ENCODE data around the gene NME3. TPM values are rescaled to one million over a fixed set of nuclear protein-coding genes. Genes with fewer than 3 reads are reported as not detected.
A peak's percentile ranks its signal among the peaks of the same experiment; 100 is the strongest.

NME3 gene
- polyA plus RNA-seq, 6 donors from 2014 or later = 32.0 to 61.1 (median 49.1) TPM

DNA sequence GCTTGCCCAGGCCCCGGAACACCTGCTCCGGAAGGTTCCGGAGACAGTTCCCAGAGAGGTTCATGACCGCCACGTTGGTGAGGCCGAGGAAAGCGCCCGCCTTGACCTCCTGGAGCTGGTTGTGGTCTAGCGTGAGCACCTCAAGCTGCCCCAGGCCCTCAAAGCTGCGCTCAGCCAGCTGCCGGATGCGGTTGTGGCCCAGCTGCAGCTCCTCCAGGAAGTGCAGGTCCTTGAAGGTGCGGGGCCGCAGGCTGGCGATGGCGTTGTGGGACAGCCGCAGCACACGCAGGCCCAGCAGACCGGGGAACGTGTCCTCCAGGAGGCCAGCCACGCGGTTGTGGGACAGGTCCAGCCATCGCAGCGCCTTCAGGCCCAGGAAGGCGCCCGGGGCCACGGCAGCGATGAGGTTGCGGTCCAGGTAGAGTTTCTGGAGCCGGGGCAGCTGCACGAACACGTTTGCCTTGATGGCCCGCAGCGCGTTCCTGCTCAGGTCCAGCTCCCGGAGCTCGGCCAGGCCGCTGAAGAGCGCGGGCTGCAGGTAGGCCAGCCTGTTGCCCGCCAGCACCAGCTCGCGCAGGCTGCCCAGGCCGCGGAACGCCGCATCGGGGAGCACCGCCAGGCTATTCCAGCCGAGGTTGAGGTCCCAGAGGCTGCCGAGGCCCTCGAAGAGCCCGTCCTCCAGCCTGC is 20.1 kb upstream of the NME3 start:
- Mint-ChIP-seq H3K27me3 (no peaks in the 10 kb centered on the region), H3K27ac (no peak overlapping the region), H3K9me3 (no peaks in the 10 kb centered on the region), H3K4me1 (peaks cover 3 to 6% (median 5%) of the 10 kb centered on the region in 3 donors), H3K4me3 (no peak overlapping the region), H3K36me3 (peaks cover 0 to 7% of the 10 kb centered on the region in 2 donors)
- ATAC-seq (ENCODE audit: low read depth in 2 of 2) (no peak), DNase-seq (no peak)

DNA sequence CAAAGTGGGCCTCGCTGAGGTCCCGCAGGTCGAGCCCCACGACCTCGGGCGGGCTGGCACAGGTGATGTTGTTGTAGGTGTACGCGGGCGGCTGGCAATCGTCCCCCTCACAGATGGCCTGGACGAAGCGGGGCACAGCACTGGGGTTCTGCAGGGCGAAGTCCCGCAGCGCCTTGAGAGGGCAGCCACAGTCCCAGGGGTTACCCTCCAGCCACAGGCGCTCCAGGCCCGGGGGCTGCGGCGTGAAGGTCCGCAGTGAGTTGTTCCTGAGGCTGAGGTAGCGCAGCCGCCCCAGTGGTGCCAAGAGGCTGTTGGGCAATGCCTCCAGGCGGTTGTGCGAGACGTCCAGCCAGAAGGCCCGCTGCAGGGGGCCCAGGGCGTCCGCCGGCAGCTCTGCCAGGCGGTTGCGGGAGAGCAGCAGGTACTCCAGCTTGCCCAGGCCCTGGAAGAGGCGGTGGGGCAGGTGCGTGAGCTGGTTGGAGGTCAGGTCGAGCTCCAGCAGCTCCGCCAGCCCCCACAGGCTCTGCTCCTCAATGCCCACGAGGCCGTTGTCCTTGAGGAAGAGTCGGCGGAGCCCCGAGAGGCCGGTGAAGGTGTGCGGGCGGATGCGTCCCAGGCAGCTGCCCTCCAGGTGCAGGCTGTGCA is 19.4 kb upstream of the NME3 start:
- H3K4me3 Mint-ChIP-seq = no peak overlapping the region
- H3K4me1 Mint-ChIP-seq = peaks cover 3 to 6% (median 5%) of the 10 kb centered on the region in 3 donors
- H3K27me3 Mint-ChIP-seq = no peaks in the 10 kb centered on the region
- no peak for ATAC-seq (ENCODE audit: low read depth in 2 of 2)
- no peaks in the 10 kb centered on the region for H3K9me3 Mint-ChIP-seq
- H3K27ac Mint-ChIP-seq = no peak overlapping the region
- peaks cover 0 to 7% of the 10 kb centered on the region in 2 donors for H3K36me3 Mint-ChIP-seq
- DNase-seq = no peak

DNA sequence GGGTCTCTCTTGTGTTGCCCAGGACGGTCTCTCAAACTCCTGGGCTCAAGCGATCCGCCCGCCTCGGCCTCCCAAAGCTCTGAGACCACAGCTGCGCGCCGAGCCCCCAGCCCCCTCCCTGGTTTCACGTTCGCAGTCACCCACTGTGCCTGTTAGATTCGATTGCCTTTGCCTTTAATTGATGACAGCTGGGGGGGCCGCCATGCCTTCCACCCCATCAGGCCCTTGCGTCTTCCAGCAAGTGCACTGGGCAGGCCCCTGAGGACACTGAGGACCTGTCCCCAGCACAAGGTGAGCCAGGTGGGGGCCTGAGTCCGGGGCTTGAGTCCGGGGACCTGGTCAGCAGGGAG is 18.9 kb upstream of the NME3 start:
- Mint-ChIP-seq H3K27ac (no peak overlapping the region), H3K4me1 (peaks cover 5 to 11% (median 6%) of the 10 kb centered on the region in 3 donors), H3K9me3 (no peaks in the 10 kb centered on the region), H3K36me3 (peaks cover 0 to 7% of the 10 kb centered on the region in 2 donors), H3K4me3 (no peak overlapping the region), H3K27me3 (no peaks in the 10 kb centered on the region)
- no peak for ATAC-seq (ENCODE audit: low read depth in 2 of 2)
- no peak for DNase-seq

DNA sequence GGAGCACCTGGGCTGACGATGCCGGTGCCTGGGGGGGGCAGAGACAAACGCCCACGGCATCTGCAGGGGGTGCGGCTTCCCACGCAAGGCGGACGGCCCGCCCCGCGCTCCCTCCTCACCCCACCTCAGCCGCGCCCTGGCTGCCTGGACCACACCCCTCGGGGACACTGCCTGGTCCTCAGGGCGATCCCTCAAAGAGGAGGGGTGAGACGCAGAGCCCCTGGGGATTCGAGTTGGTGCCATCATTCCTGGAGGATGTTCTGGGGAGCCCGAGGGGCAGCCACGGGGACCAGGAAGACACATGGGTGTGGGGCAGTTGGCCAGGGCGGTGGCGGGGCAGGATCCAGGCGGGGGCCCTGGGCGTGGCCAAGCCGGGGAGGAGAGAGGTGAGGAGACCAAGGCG is 18.3 kb upstream of the NME3 start:
- H3K36me3 Mint-ChIP-seq = peaks cover 0 to 7% of the 10 kb centered on the region in 2 donors
- no peak overlapping the region for H3K27ac Mint-ChIP-seq
- no peaks in the 10 kb centered on the region for H3K9me3 Mint-ChIP-seq
- peaks cover 9 to 15% (median 11%) of the 10 kb centered on the region in 3 donors for H3K4me1 Mint-ChIP-seq
- DNase-seq = no peak
- ATAC-seq (ENCODE audit: low read depth in 2 of 2) = no peak
- H3K4me3 Mint-ChIP-seq = no peak overlapping the region
- H3K27me3 Mint-ChIP-seq = no peaks in the 10 kb centered on the region

DNA sequence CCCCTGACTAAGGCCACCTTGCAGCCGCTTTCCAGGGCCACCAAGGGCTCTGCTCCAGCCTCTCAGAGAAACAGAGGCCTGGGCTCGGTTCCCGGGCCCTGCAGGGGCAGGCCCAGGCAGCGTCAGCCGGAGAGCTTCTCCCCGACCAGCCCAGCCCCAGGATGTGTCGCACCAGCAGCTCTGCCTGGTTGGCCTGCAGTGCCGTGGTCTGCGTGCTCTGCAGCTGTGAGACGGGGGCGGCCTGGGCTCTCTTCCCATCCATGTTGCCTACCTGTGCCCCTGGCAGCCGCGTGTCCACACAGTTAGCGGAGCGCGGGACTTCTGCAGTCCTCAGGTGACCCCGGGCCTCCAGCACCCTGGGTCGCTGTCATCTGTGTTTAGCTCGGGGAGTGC is 17.4 kb upstream of the NME3 start:
- no peaks in the 10 kb centered on the region for H3K27me3 Mint-ChIP-seq
- peaks cover 0 to 7% of the 10 kb centered on the region in 2 donors for H3K36me3 Mint-ChIP-seq
- H3K9me3 Mint-ChIP-seq = no peaks in the 10 kb centered on the region
- no peak overlapping the region for H3K4me3 Mint-ChIP-seq
- DNase-seq = no peak
- ATAC-seq (ENCODE audit: low read depth in 2 of 2) = no peak
- no peak overlapping the region for H3K27ac Mint-ChIP-seq
- H3K4me1 Mint-ChIP-seq = peaks cover 9 to 16% (median 15%) of the 10 kb centered on the region in 3 donors

DNA sequence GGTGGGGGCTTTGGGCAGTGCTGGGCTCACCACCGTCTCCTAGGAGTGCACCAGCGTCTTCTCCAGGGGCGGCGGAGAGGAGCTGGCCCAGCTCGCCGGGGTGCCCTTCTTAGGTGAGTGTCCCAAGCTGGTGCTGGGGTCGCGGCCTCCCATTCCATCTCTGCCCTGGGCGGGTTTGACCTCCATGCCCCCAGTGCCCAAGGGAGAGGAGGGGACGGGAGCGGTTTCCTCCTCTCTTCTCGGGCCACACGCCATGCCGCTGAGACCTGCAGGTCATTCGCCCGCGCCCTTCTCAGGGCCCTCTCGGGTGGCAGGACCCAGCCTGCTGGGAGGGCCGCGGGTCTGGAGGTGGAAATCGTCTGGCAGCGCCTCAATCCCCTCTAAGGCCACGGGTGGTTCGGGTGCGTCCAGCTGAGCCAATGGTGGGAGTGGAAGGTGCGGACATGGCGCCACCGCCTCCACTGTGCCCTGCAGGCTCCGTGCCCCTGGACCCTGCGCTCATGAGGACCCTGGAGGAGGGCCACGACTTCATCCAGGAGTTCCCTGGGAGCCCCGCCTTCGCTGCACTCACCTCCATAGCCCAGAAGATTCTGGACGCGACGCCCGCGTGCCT is 16.9 kb upstream of the NME3 start:
- H3K4me1 Mint-ChIP-seq = peaks cover 12 to 21% (median 15%) of the 10 kb centered on the region in 3 donors
- DNase-seq = no peak
- H3K27ac Mint-ChIP-seq = no peak overlapping the region
- no peaks in the 10 kb centered on the region for H3K9me3 Mint-ChIP-seq
- H3K27me3 Mint-ChIP-seq = no peaks in the 10 kb centered on the region
- no peak overlapping the region for H3K4me3 Mint-ChIP-seq
- no peak for ATAC-seq (ENCODE audit: low read depth in 2 of 2)
- H3K36me3 Mint-ChIP-seq = peaks cover 0 to 7% of the 10 kb centered on the region in 2 donors

DNA sequence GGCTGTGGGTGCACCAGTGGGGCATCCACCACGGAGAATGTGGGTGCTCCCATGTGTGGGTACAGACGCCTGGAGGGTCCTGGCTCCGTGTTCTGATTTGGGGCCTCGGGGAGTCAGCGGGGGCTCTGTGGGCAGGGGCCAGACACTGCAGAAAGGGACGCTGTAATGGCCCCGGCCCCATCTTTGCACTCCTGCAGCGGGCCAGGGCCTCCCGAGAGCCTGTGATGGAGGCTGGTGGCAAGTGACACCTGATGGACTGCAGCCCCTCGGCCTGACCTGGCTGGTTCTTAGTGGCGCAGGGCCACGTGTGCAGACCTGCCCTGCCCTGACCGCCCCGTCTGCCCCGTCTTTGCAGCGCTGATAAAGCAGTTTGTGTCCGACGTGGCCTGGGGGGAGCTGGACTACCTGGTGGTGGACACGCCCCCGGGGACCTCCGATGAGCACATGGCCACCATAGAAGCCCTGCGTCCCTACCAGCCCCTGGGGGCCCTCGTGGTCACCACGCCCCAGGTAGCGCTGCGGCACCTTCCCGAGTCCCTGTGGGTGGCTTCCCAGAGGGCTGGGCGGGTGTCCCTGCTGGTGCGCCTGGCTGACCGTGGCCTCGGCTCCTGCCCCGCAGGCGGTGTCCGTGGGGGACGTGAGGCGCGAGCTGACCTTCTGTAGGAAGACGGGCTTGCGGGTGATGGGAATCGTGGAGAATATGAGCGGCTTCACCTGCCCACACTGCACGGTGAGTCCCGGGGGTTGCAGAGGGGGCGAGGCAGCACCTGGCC is 16.2 kb upstream of the NME3 start:
- Mint-ChIP-seq H3K4me3 (no peak overlapping the region), H3K27me3 (no peaks in the 10 kb centered on the region), H3K4me1 (peaks cover 13 to 25% (median 15%) of the 10 kb centered on the region in 3 donors), H3K9me3 (no peaks in the 10 kb centered on the region), H3K36me3 (peaks cover 0 to 7% of the 10 kb centered on the region in 2 donors), H3K27ac (no peak overlapping the region)
- ATAC-seq (ENCODE audit: low read depth in 2 of 2) = no peak
- DNase-seq = no peak

DNA sequence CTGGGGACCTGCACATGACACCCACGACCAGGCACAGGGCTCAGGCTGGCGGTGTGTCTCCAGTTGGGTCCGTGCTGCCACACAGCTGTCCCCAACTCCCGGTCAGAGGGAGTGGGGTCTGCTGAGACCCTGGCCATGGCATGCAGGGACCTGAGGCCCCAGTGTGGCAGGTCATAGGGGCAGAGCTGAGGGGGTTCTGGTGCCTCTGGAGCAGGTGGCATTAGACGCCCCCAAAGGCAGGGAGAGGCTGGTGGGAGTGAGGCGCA is 15.6 kb upstream of the NME3 start:
- Mint-ChIP-seq H3K4me1 (peaks cover 13 to 27% (median 15%) of the 10 kb centered on the region in 3 donors), H3K27ac (peak overlapping the region in 1 of 6 donors; percentile 42), H3K27me3 (no peaks in the 10 kb centered on the region), H3K36me3 (peaks cover 0 to 7% of the 10 kb centered on the region in 2 donors), H3K9me3 (no peaks in the 10 kb centered on the region), H3K4me3 (peak overlapping the region in 1 of 8 donors; percentile 12)
- ATAC-seq (ENCODE audit: low read depth in 2 of 2) (no peak), DNase-seq (no peak)

DNA sequence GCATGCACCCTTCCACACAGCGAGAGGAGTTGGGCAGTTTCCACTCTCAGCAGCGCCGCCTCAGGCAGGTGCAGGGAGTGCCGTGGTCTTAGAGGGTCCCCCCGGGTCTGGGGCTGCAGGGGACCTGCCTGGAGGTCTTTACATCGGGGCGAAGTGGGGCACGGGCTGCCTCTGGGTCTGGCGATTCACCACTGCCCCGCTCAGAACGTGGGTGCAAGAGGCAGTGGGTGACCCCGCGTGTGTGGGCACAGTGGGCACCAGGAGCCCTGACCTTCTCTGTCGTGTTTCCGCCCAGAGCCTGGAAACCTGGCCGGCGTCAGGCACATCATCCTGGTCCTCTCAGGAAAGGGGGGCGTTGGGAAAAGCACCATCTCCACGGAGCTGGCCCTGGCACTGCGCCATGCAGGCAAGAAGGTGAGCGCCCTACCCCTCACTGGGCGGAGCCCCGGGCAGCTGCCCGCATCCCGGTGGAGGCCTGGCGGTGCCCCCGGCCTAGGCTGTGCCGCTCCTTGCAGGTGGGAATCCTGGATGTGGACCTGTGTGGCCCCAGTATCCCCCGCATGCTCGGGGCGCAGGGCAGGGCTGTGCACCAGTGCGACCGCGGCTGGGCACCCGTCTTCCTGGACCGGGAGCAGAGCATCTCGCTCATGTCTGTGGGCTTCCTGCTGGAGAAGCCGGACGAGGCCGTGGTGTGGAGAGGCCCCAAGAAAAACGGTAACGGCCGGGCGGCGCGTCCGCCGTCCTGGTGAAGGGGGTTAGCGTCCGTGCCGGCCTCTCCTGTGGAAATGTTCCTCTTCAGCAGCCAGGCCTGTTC is 15.1 kb upstream of the NME3 start:
- H3K36me3 Mint-ChIP-seq = peaks cover 0 to 7% of the 10 kb centered on the region in 2 donors
- H3K27me3 Mint-ChIP-seq = no peaks in the 10 kb centered on the region
- DNase-seq (no peak), ATAC-seq (ENCODE audit: low read depth in 2 of 2) (no peak)
- H3K4me3 Mint-ChIP-seq = peak overlapping the region in 1 of 8 donors; percentile 8
- H3K9me3 Mint-ChIP-seq = no peaks in the 10 kb centered on the region
- H3K27ac Mint-ChIP-seq = no peak overlapping the region
- H3K4me1 Mint-ChIP-seq = peaks cover 18 to 31% (median 20%) of the 10 kb centered on the region in 3 donors

DNA sequence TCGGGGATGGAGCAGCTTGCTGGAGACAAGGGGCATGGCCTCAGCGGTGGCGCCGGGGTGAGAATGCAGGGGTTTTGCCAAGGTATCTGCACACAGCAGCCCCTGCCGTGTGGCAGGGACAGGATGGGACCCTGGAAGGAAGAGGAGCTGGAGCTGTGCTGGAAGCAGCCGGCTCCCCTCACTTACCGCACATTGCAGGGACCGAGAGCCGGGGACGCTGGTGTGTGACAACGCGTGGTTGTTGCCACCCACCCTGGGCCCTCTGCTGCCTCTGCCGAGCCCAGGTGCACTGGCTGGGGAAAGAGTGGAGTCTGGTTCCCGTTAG is 14.5 kb upstream of the NME3 start:
- no peaks in the 10 kb centered on the region for H3K27me3 Mint-ChIP-seq
- peaks cover 22 to 37% (median 26%) of the 10 kb centered on the region in 3 donors for H3K4me1 Mint-ChIP-seq
- no peaks in the 10 kb centered on the region for H3K9me3 Mint-ChIP-seq
- ATAC-seq (ENCODE audit: low read depth in 2 of 2) (no peak), DNase-seq (no peak)
- H3K27ac Mint-ChIP-seq = no peak overlapping the region
- H3K36me3 Mint-ChIP-seq = peaks cover 0 to 7% of the 10 kb centered on the region in 2 donors
- peak overlapping the region in 4 of 8 donors; percentile 8 to 59 (median 46) for H3K4me3 Mint-ChIP-seq

DNA sequence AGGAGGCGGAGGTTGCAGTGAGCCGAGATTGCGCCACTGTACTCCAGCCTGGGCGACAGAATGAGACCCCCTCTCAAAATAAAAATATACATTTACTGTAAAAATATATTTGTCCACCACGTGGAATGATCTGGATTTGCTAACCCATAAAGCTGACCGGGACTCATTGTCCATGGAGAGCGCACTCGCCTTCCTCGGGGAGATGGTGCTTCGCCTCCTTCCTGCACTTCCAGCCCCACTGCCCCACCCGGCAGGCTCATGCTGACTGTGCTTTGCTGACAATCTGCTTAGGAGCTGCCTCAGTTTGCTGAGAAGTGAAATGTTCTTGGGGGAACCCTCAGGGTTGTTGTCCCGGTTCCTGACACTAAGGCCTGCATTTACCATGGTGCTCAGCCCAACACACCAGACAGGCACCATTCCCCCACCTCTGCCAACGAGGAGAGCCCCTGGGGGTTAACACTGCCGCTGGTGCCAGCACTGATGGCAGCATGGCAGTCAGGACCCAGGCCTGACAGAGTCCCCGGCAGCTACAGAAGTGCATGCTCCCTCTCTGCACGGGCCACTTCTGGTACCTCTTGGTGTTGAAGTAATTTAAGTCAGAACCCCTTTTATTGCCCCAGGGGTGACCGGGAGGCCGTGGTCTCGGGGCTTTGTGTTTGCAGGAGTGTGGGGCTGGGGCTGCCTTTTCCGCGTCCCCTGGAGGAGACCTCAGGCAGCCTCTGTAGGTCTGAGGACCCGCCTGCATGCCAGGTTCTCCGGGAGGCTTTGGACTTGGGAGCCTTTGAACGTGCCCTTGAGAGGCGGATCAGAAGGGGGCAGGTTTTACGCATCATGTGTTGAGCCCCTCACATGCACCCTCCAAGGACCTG is 13.9 kb upstream of the NME3 start:
- Mint-ChIP-seq H3K4me3 (peak overlapping the region; percentile 46 to 86 (median 72)), H3K9me3 (no peaks in the 10 kb centered on the region), H3K4me1 (peaks cover 22 to 37% (median 26%) of the 10 kb centered on the region in 3 donors), H3K27me3 (no peaks in the 10 kb centered on the region), H3K27ac (peak overlapping the region in 2 of 6 donors; percentile 88 to 92), H3K36me3 (peaks cover 0 to 7% of the 10 kb centered on the region in 2 donors)
- no peak for ATAC-seq (ENCODE audit: low read depth in 2 of 2)
- no peak for DNase-seq
